ENCODE measurements around the gene COL6A1.
"Not testable (repeated sequence)": the region's sequence is repeated elsewhere in the genome, so short reads cannot be mapped to it uniquely, and the experiment has no call there.

GRCh38 chr21:46046906-46047305 is 65.3 kb downstream of the COL6A1 start:
- TF ChIP-seq CTCF (IDR thresholded peaks at IDR 0.05; ENCODE audit: extremely low read depth in 1 of 2, insufficient read depth in 1 of 2, low read depth in 1 of 2, low read length in 2 of 2); MAX (IDR thresholded peaks at IDR 0.05; ENCODE audit: insufficient read depth, insufficient read length); POLR2AphosphoS5 (IDR thresholded peaks at IDR 0.05; ENCODE audit: insufficient read depth, low read depth, low read length); JUN (IDR thresholded peaks at IDR 0.05; ENCODE audit: borderline replicate concordance, insufficient read depth, insufficient read length, low read depth); MYC (IDR thresholded peaks at IDR 0.05; ENCODE audit: low read depth, low read length); POLR2A (IDR thresholded peaks at IDR 0.05; ENCODE audit: low read depth, low read length): not testable (repeated sequence)

Data from endothelial cell of umbilical vein (primary cell).